Muscle layer of colon (tissue), 2 donors: Measurements from ENCODE around the gene GNAQ.

Experiments used
- H3K27ac ChIP-seq: one replicate; pipeline ENCODE4 v1.7.0; 2013; ENCODE audit warnings: low read depth, mild to moderate bottlenecking, low read length, moderate library complexity
- H3K27me3 ChIP-seq, 2 donors: one replicate each; pipeline ENCODE4 v1.7.0; 2013; ENCODE audit warnings: low read length in 2 of 2, mild to moderate bottlenecking in 2 of 2; ENCODE audit not compliant: insufficient read depth in 2 of 2, control insufficient read depth in 1 of 2
- H3K36me3 ChIP-seq: one replicate; pipeline ENCODE4 v1.7.0; 2013; ENCODE audit warnings: mild to moderate bottlenecking, low read length; ENCODE audit not compliant: insufficient read depth
- H3K4me1 ChIP-seq: one replicate; pipeline ENCODE4 v1.7.0; 2013; ENCODE audit warnings: mild to moderate bottlenecking, low read length; ENCODE audit not compliant: insufficient read depth
- H3K4me3 ChIP-seq, 2 donors: one replicate each; pipeline ENCODE4 v1.7.0; 2013; ENCODE audit warnings: low read length in 2 of 2, low read depth in 1 of 2, mild to moderate bottlenecking in 1 of 2, moderate library complexity in 1 of 2
- H3K9ac ChIP-seq: one replicate; pipeline ENCODE4 v1.7.0; 2013; ENCODE audit warnings: low read length
- H3K9me3 ChIP-seq: one replicate; pipeline ENCODE4 v1.7.0; 2013; ENCODE audit warnings: mild to moderate bottlenecking, low read length
- donor health status: abdominal sarcoma.
- donor health status: Adenocarcinoma of cecum.

The GNAQ gene

DNA sequence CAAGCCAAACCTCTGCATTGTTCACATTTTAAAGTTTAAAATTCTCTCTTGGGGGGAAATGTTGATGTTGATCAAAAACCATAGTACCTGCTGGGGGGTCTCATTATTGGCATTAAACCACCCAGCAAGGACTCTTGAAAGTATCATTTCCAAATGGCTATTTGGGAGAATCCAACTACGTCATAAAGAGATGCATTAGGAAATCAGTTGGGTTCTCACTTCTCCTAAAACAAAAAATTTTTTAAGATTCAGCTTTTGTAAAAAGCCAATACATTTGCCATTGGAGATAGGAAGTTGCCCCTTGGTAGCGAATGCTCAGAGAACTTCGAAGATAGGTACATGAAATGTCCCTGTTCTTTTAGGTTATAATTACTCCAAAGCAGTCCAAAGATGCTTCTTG lies 96.4 kb downstream of the GNAQ start:
- H3K36me3 ChIP-seq = no peaks in the 10 kb centered on the region
- H3K4me1 ChIP-seq = no peaks in the 10 kb centered on the region
- H3K9me3 ChIP-seq = no peaks in the 10 kb centered on the region
- no peaks in the 10 kb centered on the region for H3K27me3 ChIP-seq
- H3K4me3 ChIP-seq = no peak overlapping the region
- peak overlapping the region; percentile 7 for H3K27ac ChIP-seq
- H3K9ac ChIP-seq = no peak overlapping the region

DNA sequence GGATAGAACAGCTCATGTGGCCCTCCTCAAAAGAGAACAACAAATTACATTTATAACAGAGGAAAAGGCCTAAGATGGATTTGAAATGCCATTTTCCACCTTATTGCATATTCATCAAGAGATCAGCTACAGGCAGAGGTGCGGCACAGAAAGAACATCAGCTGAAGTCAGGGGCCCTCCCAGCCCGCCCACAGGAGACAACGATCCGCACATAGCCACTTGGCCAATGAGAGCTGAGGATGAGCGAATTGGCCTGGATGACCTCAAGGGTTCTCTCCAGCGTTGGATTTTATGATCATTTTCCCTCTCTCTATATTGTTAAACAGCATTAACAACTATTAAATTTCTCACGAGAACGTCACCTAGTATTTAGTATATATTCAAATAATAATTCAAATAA lies 97.6 kb downstream of the GNAQ start:
- H3K36me3 ChIP-seq = no peaks in the 10 kb centered on the region
- H3K27me3 ChIP-seq = no peaks in the 10 kb centered on the region
- H3K27ac ChIP-seq = no peak overlapping the region
- H3K9me3 ChIP-seq = no peaks in the 10 kb centered on the region
- no peak overlapping the region for H3K9ac ChIP-seq
- H3K4me3 ChIP-seq = no peak overlapping the region
- no peaks in the 10 kb centered on the region for H3K4me1 ChIP-seq

DNA sequence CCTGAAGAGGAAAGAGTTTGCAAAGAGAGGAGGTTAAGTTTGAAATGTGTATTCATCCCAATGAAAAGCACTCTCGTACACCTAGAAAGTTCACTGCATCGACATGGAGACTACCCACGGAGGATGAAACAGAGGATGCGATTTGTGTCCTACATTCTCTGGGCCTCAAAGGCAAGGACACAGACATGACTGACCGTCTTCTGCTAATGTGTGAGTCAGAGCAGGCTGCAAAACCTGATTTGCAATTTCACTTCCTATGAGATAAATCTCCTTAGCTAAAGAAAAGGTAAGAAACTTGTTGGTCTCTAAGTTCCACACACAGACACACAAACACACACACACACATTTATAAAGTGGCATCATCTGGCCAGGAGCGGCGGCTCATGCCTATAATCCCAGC lies 98.6 kb downstream of the GNAQ start:
- Histone ChIP-seq H3K4me3 (no peak overlapping the region), H3K27me3 (no peaks in the 10 kb centered on the region), H3K36me3 (no peaks in the 10 kb centered on the region), H3K27ac (no peak overlapping the region), H3K4me1 (no peaks in the 10 kb centered on the region), H3K9ac (no peak overlapping the region), H3K9me3 (no peaks in the 10 kb centered on the region)

DNA sequence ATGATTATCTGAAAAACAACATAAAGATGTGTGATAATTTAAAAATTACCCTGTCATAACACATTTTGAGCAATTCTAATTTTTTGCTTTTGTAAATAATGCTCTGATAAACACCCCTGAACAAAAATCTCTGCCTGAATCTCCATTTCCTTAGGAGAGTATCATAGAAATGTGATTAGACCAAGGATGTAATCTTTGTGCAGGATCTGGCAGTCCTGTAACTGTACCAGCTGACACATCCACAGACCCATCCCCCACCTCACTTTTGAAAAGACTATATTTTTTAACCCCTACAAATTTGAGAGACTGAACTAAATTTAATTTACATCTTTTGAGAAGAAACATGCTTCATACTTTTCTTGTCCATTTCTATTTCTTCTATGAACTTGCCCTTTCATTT lies 101.7 kb downstream of the GNAQ start:
- Histone ChIP-seq H3K4me3 (no peak overlapping the region), H3K9ac (no peak overlapping the region), H3K36me3 (no peaks in the 10 kb centered on the region), H3K27me3 (no peaks in the 10 kb centered on the region), H3K27ac (no peak overlapping the region), H3K4me1 (peaks cover 18% of the 10 kb centered on the region), H3K9me3 (no peaks in the 10 kb centered on the region)

DNA sequence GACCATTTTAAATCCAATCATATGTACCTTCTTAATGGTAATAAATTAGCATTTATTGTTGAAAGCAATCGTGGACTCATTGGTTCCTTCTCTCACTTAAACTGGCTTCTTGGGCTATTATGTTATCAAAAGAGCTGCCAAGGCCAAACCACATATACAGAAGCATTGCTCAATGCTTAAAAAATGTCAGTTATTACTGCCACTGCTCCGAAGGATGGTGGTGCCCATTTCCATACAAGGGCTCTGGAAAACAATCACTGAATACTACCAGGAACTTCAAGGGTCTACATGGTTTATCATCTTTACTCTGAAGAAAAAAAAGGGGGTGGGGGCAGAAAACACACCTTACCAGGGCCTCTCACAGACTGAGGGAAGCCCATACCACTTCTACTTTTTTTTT lies 104.3 kb downstream of the GNAQ start:
- no peaks in the 10 kb centered on the region for H3K9me3 ChIP-seq
- H3K9ac ChIP-seq = no peak overlapping the region
- no peak overlapping the region for H3K4me3 ChIP-seq
- no peaks in the 10 kb centered on the region for H3K36me3 ChIP-seq
- peaks cover 23% of the 10 kb centered on the region for H3K4me1 ChIP-seq
- no peaks in the 10 kb centered on the region for H3K27me3 ChIP-seq
- H3K27ac ChIP-seq = no peak overlapping the region

DNA sequence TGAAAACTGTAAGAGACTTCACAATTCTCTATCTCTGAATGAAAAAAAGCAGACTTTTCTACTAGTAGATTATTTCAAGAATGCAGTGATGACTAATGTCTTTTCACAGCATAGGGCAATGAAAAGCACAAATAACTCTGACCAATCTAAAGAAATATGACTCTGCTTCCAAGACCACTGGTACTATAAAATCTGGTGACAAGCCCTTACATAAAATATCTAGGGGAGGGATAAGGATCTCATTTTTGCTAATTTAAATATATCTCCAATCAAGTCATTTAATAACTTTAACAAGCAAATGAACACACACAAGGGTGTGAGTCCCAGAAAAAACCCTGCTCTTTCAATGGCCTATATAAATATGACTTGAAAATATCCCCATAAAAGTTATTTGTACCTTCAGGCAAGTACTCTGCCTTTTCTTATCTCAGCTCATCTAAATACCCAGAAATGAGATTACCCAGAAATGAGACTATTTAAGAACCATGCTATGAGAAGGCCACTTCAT lies 105.2 kb downstream of the GNAQ start:
- Histone ChIP-seq H3K27me3 (no peaks in the 10 kb centered on the region), H3K27ac (no peak overlapping the region), H3K9me3 (no peaks in the 10 kb centered on the region), H3K9ac (no peak overlapping the region), H3K36me3 (no peaks in the 10 kb centered on the region), H3K4me3 (no peak overlapping the region), H3K4me1 (peaks cover 23% of the 10 kb centered on the region)

DNA sequence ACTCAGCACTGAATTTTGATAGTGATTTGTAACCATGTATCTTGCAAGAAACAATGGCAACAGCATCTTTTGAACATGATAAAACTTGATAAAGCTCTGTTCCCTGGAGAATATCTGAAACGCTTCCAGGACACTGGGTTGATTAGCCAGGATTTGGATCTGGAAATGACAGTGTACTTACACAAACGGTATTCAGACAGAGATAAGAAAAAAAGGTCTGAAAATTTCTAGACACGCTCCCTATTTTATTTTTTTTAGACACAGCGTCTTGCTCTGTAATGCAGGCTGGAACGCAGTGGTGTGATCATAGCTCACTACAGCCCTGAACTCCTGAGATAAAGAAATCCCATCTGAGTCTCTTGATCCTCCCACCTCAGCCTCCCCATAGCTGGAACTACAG lies 109.0 kb downstream of the GNAQ start:
- Histone ChIP-seq H3K9me3 (no peaks in the 10 kb centered on the region), H3K9ac (no peak overlapping the region), H3K4me3 (no peak overlapping the region), H3K27me3 (no peaks in the 10 kb centered on the region), H3K4me1 (peaks cover 27% of the 10 kb centered on the region), H3K36me3 (no peaks in the 10 kb centered on the region), H3K27ac (no peak overlapping the region)

DNA sequence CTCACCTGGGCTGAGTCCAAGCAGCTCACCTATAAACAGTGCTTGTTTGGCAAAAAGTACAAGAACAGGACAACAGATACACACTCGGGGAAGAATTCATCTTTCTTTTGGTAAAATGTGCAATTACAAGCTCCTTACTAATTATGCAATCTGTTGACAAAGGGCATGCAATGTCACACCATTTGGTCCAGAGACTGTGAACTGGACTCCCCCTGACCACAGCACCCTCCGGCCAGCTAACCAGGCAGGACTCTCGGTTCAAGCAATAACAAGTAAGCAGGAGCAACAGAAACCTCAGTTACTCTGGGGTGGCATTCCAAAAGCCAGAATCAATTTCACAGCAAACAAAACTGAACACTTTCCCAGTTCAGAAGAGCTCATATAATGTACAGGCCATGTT lies 113.8 kb downstream of the GNAQ start:
- no peaks in the 10 kb centered on the region for H3K36me3 ChIP-seq
- no peaks in the 10 kb centered on the region for H3K27me3 ChIP-seq
- no peaks in the 10 kb centered on the region for H3K9me3 ChIP-seq
- no peak overlapping the region for H3K27ac ChIP-seq
- no peak overlapping the region for H3K9ac ChIP-seq
- H3K4me3 ChIP-seq = no peak overlapping the region
- peaks cover 11% of the 10 kb centered on the region for H3K4me1 ChIP-seq

DNA sequence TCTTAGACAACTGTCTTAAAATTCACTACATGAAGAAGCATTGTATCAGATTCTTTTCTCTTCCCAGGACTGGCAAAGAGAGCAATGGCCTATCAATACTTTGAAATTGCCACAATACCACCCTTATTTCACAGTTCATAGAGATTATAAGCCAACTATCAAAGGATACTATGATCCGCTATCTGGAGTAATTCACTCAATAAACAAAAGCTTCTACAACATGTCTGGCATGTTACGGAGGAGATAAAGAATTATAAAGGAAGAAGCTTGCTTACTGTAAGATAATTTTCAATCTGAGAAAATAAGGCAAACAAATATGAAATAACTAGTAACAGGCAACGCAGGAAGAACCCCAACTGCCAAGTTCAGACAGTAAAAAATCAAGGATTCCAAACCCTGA lies 114.8 kb downstream of the GNAQ start:
- no peak overlapping the region for H3K4me3 ChIP-seq
- H3K36me3 ChIP-seq = no peaks in the 10 kb centered on the region
- no peaks in the 10 kb centered on the region for H3K27me3 ChIP-seq
- H3K9ac ChIP-seq = no peak overlapping the region
- no peak overlapping the region for H3K27ac ChIP-seq
- H3K9me3 ChIP-seq = no peaks in the 10 kb centered on the region
- peaks cover 6% of the 10 kb centered on the region for H3K4me1 ChIP-seq

DNA sequence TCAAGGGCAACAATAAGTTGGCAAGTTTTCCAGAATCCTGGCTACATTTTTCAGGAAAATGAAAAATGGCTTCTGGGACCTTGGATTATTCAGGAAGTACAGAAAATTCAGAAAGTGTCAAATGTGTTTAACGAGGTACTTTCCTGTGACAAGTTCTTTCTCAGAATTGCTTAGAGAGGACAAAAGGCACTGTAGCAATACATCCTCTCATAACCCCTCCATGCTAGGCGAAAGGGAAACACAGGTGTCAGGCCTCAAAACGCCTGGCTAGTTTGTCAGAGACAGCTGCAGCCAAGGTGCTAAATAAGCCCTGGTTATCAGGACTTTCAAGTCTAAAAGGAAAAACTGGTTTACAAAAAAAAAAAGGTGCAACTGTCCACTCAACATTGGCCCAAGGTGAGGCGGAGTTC lies 115.2 kb downstream of the GNAQ start:
- no peaks in the 10 kb centered on the region for H3K9me3 ChIP-seq
- H3K9ac ChIP-seq = no peak overlapping the region
- H3K27ac ChIP-seq = no peak overlapping the region
- H3K27me3 ChIP-seq = no peaks in the 10 kb centered on the region
- H3K4me1 ChIP-seq = peaks cover 6% of the 10 kb centered on the region
- no peaks in the 10 kb centered on the region for H3K36me3 ChIP-seq
- no peak overlapping the region for H3K4me3 ChIP-seq

DNA sequence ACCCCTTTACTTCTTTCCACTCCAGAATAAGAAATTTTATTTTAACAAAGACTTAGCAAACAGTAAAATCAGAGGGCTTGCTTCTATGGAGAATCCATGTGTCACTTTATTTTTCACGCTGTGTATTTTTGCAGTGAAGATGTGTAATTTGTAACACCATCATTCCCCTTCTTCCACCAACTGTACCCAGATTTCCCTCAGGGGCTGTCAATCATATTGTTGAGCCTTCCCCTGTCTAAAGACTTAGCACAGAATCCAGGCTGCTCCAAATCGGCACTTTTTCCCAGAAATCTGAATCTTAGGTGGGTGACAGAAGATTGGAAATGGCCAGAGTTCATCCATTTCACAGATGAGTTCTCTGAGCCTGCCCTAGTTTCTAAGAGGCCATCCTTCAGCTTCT lies 115.9 kb downstream of the GNAQ start:
- no peaks in the 10 kb centered on the region for H3K36me3 ChIP-seq
- no peak overlapping the region for H3K9ac ChIP-seq
- no peak overlapping the region for H3K4me3 ChIP-seq
- H3K9me3 ChIP-seq = no peaks in the 10 kb centered on the region
- H3K27me3 ChIP-seq = no peaks in the 10 kb centered on the region
- H3K27ac ChIP-seq = no peak overlapping the region
- H3K4me1 ChIP-seq = peaks cover 6% of the 10 kb centered on the region

DNA sequence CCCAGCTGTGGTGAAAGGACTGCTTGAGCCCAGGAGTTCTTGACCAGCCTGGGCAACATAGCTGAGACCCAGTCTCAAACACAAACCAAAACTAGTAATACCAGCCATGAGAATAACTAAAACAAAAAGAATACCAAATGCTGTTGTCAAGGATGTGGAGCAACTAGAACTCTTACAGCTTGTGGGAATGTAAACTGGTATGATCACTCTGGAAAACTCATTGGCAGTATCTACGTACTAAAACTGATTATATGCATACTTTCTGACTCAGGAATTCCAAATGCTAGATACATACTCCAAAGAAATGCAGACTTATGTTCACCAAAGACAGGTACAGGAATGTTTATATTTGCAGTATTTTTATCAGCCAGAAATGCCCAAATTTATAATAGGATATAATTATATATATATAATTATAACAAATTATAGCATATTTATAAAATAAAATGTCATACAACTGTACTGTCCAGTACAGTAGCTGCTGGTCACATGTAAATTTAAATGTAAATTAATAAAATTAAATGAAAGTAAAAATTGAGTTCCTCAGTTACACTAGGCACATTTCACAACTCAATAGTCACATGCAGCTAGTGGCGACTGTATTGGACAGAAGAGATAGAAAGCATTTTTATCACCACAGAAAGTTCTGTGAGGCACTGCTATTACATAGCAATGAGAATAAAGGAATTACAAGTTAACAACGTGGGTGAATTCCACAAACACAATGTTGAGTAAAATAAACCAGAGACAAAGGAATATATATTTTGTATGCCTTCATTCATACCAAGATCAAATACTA lies 118.5 kb downstream of the GNAQ start:
- no peaks in the 10 kb centered on the region for H3K27me3 ChIP-seq
- no peak overlapping the region for H3K9ac ChIP-seq
- H3K9me3 ChIP-seq = no peaks in the 10 kb centered on the region
- H3K27ac ChIP-seq = no peak overlapping the region
- no peak overlapping the region for H3K4me3 ChIP-seq
- H3K4me1 ChIP-seq = peaks cover 6% of the 10 kb centered on the region
- no peaks in the 10 kb centered on the region for H3K36me3 ChIP-seq
